ENCODE results near the gene SACS.
"Not testable (repeated sequence)": the region's sequence is repeated elsewhere in the genome, so short reads cannot be mapped to it uniquely, and the experiment has no call there.

Gene SACS

DNA sequence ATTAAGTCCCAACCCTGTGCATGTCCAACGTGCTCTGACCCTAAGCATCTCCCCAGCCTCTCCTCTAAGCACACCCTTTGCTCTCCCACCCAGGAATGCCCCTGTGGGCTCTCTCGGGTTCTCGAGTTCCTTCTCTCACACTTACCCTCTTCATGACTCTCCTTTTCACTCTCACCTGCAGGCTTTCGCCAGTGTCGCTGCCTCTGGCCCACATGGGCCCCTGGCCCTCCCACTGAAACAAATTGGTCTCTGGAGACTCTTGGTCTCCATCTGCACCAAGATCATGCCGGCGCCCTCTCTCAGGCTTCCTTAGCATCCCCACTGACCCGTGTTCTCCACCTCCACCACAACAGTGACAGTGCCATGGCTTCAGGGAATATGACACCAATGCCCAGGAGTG, 19.6 kb upstream of the SACS start:
- no peak for DNase-seq (ENCODE audit: low read depth)

DNA sequence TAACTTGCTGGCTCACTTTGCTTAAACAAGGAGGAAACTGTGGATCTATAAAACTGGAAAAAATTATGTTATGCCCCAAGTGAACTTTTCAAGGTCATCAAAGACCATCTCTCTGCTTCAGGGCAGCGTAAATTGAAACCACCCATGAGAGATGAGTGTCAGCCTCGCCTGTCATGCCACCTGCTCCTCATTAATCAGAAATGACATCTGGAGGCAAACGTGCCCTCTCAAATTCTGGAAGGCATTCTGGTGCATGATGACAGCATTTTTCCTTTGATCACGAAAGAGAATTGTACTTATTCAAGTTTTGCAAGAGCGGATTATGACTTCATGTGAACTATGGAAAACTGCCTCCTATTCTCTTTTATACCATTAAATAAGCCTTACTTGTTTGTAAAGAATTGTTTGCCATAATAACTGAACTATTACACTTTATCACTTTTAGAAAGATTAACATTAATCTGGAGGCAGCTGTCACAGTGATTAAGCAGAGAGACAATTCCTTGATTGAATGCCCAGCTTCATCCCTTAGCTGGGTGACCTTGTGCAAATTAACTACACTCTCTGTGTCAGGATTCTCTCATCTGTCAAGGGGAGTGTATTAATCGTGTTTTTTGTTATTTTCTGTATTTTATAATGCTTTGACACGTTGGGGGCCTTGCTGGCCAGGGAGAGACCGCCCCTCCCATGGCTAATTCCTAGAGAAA, 17.0 kb upstream of the SACS start:
- no peak for DNase-seq (ENCODE audit: low read depth)

DNA sequence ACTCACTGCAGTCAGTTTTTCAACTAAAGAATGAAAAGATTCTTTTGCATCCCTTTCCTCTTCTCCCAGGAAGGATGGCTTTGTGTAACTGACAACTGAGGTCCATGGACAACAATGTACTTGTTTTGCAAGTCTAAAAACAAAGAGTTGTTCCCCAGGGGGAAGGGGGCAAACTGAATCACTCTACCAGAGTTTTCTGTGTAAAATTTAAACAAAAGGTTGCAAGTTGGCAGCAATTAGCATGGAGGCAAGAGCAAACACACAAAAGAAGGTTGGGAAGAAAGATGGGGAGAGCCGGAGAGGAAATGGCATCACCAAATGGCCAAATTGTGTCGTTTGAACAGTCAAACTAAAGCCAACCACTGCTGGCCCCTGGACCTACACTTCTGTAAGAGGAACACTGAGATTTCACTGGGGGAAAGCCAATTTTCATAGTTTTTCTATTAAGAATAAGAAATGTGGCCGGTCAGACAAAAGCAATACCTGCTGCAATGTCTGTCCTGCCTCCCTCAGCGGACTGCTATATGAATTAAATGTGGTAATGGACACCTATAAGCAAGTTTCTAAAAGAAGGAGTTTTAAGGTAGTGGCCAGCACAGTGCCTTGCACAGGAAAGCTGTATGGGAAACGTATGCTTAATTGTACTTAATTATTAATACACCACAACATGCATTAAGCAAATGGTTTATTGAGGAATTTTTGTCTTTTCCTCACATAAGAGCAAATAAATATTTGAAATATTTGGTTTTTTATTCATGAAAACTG, 16.1 kb upstream of the SACS start:
- DNase-seq (ENCODE audit: low read depth) = no peak

DNA sequence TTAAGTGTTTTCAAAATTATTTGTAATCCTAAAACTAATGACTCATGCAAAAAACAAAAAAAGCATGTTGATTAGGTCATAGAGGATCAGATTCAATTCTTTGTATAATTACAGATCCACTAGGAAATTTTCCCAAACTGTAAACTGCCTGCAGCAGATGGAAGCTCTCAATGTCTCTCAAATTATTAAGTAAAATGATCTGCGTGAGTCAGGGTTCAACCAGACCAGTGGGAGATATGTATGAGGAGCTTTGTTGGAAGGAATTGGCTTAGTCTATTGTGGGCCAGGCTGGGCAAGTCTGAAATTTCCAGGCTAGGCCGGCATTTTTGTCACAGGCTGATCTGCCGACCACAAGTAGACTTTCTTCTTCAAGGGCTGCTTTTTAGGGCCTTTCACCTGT, 14.4 kb upstream of the SACS start:
- peak; percentile 24 for DNase-seq (ENCODE audit: low read depth)

DNA sequence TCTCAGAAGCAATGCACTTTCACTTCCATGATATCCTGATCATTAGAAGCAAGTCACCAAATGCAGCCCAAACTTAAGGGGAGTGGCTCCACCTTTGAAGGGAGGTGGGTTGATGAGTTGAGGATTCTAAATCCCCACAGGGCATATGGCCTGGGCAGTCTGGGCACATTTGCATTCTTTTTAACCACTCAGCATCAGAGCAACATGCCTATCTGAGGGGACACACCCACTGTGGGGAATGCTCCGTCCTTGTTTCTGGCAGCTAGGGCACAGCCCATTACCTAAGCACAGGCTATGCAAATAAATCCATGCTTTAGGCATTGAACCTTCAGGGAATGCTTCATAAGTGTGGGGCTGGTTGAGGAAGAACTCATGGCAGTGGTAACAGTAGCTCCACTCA, 12.3 kb upstream of the SACS start:
- no peak for DNase-seq (ENCODE audit: low read depth)

DNA sequence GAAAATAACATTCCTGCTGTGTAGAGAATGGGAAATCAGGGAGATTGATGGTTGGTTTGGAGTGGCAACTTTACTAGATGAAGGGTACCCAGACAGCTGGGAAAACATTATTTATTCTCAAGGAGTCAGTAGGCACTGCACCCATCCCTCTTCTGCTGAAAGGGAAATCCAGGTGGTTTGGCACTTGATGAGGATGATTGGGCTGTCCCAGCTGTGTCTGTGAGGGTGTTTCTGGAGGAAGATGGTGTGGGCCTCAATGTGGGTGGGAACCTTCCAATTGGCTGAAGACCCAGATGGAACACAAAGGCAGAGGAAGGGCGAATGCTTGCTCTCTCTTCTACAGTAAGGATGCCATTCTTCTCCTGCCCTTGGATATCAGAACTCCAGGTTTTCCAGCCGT, 10.4 kb upstream of the SACS start:
- DNase-seq (ENCODE audit: low read depth) = no peak

DNA sequence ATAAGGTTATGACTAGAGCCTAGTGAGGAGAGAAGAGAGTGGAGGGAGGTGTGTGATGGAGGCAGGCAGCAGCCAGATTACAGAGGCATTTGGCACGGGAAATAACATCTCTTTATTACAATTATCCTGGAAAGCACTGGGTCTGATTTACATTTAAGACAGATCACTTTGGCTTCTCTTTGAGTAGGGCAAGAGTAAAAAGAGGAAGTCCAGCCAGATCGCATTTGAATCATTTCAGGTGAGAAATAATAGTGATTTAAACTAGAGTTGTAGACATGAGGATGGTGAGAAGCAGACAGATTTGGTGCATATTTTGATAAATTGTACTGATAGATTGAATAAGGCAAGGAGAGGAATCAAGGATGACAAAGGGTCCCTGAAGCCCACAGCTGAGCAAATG, 9.6 kb upstream of the SACS start:
- DNase-seq (ENCODE audit: low read depth) = no peak

DNA sequence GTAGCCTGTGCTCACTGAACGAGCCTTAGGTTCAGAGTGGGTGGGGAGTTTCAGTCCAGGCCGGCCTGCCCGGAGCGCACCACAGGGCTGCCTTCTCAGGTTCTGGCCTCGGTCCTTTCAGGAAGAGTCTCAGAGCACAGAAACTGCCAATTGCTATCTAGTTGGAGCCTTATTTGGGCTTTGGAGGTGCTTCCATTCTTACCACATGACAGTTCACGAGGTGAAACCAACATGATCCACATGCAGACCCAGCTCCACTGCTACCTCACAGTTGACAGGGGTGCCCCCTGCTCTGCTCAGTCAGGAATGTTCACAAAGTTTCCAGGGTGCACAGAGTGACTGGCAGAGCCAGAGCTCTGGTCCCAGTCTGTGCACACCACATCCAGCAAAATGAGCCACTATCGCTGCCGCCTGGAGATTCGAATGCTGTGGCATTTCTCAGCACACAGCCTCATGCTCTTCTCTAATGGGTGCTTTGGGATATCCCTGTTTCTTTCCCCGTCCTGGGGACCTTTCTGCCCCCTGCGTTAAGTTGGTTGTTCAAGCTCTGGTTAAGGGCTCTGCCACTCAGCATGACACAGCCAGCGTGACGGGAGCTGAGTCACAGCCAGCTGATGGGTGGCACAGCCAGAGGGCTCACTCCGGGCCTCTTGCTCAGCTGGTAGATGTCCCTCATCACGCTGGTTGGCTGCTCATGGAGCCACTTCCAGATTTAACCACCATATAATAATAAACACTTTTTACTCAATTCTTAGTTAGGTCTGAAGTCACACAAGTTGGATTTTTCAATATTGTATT, 7.5 kb upstream of the SACS start:
- no peak for DNase-seq (ENCODE audit: low read depth)

DNA sequence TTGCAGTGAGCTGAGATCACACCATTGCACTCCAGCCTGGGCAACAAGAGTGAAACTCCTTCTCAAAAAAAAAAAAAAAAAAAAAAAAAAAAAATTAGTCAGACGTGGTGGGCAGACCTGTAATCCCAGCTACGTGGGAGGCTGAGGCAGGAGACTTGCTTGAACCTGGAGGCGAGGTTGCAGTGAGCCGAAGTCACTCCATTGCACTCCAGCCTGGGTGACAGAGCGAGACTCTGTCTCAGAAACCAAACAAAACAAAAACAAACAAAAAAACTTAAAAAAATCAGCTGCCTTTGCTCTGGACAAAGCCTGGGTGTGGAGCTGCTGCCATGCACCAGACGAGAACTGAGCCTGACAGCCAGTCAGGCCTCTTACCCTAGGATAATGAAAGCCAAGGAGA, 6.8 kb upstream of the SACS start:
- not testable (repeated sequence) for DNase-seq (ENCODE audit: low read depth)

DNA sequence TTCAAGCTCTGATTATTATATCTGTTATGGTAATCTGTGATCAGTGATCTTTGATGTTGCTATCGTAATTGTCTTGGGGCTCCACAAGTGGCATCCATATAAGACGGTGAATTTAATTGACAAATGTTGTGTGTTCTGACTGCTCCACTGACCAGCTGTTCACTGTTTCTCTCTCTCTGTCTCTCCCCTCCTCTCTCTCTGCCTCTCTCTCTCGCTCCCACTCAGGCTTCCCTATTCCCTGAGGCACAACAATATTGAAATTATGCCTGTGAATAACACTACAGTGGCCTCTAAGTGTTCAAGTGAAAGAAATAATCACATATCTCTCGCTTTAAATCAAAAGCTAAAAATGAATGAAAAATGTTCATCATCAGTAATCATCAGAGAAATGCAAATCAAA, 4.4 kb upstream of the SACS start:
- no peak for DNase-seq (ENCODE audit: low read depth)

DNA sequence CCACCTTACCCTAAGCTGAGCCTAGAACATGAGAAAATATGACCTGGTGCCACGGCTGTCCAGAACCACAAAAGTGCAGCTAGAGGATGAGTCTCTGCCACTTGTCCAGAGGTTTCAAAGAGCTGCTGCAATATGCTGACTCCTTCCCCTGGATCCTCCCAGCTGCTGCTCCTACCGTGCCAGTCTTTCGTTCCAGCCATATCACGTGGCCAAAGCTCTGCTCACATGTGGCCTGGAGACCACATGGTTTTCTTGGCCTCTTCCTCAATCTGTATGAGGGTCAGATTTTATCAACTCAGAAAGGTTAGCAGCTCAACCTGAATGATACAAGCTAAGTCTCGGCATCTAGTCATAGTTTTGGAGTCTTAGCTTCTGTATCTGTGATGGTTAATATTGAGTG, 3.2 kb upstream of the SACS start:
- no peak for DNase-seq (ENCODE audit: low read depth)

DNA sequence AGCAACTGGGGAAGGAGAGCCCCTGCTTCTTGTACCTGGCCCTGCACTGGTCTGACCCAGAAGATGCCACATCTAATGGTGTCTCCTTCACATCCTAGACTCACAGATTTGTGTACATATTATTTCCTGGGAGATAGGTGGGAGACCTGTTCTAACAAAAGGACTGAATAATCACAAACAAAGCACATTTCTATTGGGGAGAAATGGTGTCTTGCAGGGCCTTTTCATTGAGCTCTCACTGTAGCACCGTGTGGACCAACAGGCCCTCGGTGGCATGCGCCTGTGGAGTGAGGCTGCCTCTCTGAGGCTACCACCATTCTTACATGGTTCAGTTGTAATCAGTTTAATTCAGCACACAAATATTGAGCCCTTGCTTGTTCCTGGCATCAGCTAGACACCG, 989 bp upstream of the SACS start:
- DNase-seq (ENCODE audit: low read depth) = no peak

DNA sequence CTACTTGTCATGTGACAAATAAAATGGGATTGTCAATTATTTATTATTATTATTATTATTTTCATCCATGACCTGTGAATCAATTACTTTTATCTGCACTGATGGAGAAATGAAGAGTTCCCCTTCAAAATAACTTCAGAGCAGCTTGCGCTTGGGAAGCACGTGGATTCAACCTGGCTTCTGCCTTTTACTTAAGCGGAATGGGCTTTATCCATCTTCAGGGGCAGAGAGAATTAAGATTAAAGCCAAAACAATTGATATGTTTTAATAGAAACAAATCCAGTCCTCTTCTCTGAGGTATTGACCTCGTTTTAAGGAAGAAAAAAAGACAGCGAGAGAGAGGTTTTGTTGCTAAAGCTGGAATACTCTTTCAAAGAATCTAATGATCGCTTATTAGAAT, 876 bp downstream of the SACS start:
- DNase-seq (ENCODE audit: low read depth) = no peak

DNA sequence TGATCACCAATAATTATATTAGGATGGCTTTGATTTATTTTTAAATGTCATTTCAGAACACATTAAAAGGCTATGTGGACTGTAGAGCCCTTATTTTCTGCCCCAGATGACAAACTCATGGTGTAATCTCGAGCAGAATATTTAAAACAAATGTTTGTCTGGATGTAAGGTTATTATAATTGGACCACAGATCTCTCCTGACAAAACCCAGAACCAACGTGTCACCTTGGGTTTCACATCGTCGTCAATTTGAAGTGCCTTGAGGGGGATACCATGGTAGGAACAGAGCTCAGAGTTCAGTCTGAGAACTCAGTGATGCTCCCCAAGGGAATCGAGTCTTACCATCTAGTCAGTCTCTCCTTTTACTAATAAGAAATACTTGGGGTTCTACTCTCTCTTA, 2.8 kb downstream of the SACS start:
- DNase-seq (ENCODE audit: low read depth) = no peak

DNA sequence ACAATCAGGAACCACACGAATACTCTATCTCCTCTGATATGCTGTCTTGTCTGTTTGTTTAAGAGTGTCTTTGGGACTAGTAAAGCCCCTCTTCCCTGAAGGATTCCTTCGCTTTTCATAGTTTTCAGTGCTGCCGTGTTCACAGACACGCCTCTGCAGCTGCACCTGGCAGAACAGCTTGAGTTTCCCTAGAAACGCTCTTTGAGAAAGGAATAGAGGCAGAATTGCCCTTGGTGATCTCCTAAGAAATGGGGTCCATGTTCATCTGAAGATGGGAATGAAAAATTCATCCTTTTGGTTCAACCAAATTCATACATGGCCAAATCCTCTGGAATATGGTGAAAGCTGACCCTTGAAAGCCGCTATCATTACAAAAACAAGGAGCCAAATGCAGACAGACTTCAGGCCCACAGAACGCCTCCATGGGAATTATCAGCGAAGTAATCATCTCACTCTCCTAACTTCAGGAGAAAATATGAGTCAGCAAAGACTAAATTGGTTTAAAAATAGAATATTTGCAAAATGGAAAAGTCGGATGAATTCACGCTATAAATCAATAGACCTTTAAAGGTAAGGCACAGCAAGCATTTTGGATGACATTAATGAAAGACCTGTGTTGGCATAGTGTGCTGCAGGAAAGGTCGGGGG, 5.5 kb downstream of the SACS start:
- no peak for DNase-seq (ENCODE audit: low read depth)

DNA sequence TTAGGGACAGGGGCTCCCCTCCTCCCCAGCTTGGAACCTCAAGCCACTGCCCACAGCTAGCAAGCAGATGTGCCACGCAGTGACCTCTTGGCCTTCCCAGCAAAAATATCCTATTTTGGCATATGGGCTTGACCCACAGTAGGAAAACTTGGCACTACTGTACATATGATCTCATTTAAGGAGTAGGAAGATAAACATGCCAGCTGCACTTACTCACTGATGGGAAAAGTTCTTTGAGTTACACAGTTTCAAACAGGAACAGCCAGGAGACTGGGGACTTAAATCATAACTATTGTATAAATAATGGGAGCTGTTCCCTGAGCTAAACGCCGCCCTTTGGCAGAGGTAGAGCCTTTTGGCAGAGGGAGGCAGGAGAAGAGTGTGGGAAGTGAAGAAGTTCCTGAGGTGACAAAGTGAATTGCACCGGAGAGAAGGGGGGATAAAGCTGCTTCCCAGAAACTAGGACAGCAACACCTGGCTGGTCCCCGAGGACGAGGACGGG, 6.1 kb downstream of the SACS start:
- DNase-seq (ENCODE audit: low read depth) = peak; percentile 53

DNA sequence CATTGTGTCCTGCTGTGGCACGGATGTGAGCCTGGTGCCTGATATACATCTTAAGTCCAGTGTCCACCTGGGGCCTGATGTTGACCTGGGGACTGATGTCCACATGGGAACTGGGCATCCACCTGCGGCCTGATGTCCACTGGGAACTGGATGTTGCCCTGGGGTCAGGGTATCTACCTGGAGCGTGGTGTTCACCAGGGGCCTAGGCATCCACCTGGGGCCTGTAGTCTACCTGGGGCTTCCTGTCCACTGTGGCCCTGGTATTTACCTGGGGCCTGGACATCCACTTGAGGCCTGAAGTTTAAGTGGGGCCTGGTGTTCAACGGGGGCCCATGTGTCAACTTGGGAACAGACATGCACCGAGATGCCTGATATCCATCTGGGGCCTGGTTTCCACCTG, 11.9 kb downstream of the SACS start:
- DNase-seq (ENCODE audit: low read depth) = no peak

DNA sequence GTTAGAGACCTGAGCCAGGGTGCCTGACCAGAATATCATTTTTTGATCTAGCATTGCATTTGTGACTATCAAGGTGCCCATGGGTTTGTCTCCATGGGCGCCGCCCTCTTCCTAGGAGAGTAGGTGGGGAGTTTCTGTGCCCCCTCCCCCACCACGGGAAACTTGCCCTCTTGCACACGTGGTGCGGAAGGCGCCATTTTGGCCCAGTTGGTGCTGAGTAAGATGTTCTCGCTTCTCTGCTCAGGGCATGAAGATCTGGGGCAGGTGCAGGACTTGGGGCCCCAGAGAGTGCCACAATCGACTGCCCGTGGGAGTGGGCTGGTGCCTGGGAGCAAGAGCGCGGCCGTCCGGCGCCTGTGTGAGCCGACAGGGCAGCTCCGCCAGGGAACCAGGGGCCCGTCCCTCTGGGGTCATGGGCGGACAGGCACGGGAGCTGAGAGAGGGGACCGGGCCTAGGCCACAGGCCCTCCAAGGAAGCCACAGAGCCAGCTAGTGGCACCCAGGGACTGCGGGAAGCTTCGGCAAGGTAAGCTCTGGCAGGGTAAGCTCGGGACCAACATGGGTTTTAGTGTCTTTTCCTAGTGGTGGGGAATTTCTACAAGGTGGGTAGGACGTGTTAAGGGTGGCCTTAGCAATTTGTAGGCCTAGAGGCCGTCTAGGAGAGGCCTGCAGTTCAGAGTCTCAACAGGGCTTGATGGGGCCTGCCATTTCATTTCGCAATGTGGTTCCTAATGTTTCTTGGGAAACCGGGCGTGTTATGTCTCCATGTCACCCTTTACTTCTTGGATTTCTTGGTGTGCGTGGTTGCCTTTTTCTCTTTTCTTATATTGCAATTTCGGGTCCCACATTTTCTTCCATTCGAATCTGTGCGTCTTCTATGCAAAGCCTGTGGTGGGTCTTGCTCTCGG, 14.5 kb downstream of the SACS start:
- DNase-seq (ENCODE audit: low read depth) = no peak

DNA sequence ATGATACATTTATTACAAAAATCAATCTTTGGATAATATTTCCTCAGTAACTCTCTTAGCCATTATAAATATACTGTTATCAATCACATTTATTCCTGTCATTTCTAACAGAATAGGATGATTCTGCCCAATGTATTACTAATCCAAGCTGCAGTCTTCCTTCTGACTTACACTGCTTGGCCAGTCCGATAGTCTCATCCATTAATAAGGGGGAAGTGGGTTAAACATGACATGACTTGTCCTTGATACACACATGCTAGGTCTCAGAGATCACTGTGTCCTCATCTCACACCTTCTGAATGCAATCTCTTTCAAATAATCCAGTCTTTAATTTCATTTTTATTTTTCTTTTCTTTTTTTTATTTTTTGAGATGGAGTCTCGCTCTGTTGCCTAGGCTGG, 18.8 kb downstream of the SACS start:
- DNase-seq (ENCODE audit: low read depth) = no peak

DNA sequence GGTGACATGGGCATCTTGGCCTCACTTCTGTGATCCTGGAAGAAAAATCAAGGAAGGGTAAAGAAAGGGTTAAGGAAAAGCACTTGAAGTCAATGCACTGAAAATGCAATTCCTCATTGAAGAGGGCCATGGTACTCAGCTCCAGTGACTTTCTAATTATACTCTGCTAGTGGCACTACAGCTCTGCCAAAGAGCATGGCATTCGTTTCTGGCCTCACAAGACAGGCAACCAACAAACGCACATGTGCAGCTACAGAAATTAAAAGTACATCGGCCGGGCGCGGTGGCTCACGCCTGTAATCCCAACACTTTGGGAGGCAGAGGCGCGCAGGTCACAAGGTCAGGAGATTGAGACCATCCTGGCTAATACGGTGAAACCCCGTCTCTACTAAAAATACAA, 21.8 kb downstream of the SACS start:
- DNase-seq (ENCODE audit: low read depth) = no peak

DNA sequence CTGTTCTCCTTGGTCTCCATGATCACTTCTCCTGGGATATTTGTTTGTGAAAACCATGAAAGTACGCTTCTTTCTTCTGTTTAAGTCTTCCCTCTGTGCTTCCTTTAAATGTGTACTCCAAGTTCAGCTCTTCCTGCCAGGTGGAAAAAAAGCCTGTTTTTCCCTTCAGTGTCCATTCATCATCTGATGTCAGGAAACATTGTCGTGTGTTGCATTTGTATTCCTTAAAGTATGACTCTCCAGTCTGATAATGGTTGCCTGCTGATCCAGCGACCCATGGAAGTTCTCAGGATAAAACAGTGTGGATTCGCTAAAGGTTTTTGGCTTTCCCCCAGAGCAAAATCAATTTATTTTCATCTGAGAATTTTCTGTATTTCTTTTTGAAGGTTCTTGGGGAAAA, 22.3 kb downstream of the SACS start:
- DNase-seq (ENCODE audit: low read depth) = no peak
